Osteocyte (in vitro differentiated cells): ENCODE data around the gene RGR. TPM values are rescaled to one million over a fixed set of nuclear protein-coding genes. Genes with fewer than 3 reads are reported as not detected.
A peak's percentile ranks its signal among the peaks of the same experiment; 100 is the strongest.

Source experiments
- DNase-seq: peaks from one replicate; pipeline ENCODE4 v3.0.0; 2021; ENCODE audit warnings: mixed read lengths; ENCODE audit not compliant: unreplicated experiment; ENCODE audit errors: extremely low spot score
- H3K27ac Mint-ChIP-seq: one replicate; pipeline ENCODE4 v1.8.0; 2021; ENCODE audit warnings: mild to moderate bottlenecking, mixed read lengths; ENCODE audit not compliant: unreplicated experiment
- H3K27me3 Mint-ChIP-seq: one replicate; pipeline ENCODE4 v1.8.0; 2021; ENCODE audit warnings: mixed read lengths; ENCODE audit not compliant: unreplicated experiment
- H3K36me3 Mint-ChIP-seq: one replicate; pipeline ENCODE4 v1.8.0; 2021; ENCODE audit warnings: mixed read lengths; ENCODE audit not compliant: unreplicated experiment
- H3K4me1 Mint-ChIP-seq: one replicate; pipeline ENCODE4 v1.8.0; 2021; ENCODE audit warnings: mixed read lengths; ENCODE audit not compliant: unreplicated experiment
- H3K4me3 Mint-ChIP-seq: one replicate; pipeline ENCODE4 v1.8.0; 2021; ENCODE audit warnings: mild to moderate bottlenecking, moderate library complexity, mixed read lengths; ENCODE audit not compliant: unreplicated experiment
- H3K9me3 Mint-ChIP-seq: one replicate; pipeline ENCODE4 v1.8.0; 2021; ENCODE audit warnings: mixed read lengths; ENCODE audit not compliant: unreplicated experiment
- total RNA-seq: library from RNA; stranded (reverse); gene quantifications from 2 replicates; pipeline ENCODE4 v1.2.1, GENCODE V29; 2021
- TF ChIP-seq, protein P1 (sequence below): fragments of 200-600 bp; sonication (generic); IDR thresholded peaks from 2 replicates; pipeline ENCODE4 v1.5.0; 2021; ENCODE audit warnings: antibody characterized with exemption, mild to moderate bottlenecking, moderate library complexity

Gene RGR
- total RNA-seq, 1 donor from 2014 or later = not detected

DNA sequence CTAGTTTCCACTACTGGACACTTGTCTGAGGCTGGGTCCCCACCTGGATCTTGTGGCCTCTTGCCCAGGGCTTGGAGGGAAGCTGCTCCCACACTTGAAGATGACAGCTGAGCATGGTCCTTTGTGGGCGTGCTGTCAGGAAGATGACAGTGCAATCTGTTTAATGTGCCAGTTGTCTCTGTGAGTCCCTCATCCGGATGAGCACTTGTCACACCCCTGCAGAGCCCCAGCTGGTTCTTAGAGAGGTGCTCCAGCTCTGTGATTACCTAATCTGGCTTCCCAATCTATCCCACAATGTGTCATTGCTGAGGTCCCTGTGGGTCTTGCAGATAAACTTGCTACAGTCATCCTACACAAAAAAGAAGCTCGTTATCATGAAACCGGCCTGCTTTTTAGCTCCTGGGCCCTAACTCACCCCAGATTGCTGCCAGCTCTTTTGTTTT is 48.7 kb downstream of the RGR start:
- Mint-ChIP-seq H3K4me1 (peaks cover 15% of the 10 kb centered on the region), H3K9me3 (no peaks in the 10 kb centered on the region)

GRCh38 chr10:84294766-84295447 is 50.1 kb downstream of the RGR start:
- no peaks in the 10 kb centered on the region for H3K36me3 Mint-ChIP-seq
- peaks cover 15% of the 10 kb centered on the region for H3K4me1 Mint-ChIP-seq
- H3K27me3 Mint-ChIP-seq = no peaks in the 10 kb centered on the region
- H3K27ac Mint-ChIP-seq = no peak overlapping the region
- no peaks in the 10 kb centered on the region for H3K9me3 Mint-ChIP-seq
- DNase-seq = no peak
- H3K4me3 Mint-ChIP-seq = no peak overlapping the region
- TF ChIP-seq, protein P1, sequence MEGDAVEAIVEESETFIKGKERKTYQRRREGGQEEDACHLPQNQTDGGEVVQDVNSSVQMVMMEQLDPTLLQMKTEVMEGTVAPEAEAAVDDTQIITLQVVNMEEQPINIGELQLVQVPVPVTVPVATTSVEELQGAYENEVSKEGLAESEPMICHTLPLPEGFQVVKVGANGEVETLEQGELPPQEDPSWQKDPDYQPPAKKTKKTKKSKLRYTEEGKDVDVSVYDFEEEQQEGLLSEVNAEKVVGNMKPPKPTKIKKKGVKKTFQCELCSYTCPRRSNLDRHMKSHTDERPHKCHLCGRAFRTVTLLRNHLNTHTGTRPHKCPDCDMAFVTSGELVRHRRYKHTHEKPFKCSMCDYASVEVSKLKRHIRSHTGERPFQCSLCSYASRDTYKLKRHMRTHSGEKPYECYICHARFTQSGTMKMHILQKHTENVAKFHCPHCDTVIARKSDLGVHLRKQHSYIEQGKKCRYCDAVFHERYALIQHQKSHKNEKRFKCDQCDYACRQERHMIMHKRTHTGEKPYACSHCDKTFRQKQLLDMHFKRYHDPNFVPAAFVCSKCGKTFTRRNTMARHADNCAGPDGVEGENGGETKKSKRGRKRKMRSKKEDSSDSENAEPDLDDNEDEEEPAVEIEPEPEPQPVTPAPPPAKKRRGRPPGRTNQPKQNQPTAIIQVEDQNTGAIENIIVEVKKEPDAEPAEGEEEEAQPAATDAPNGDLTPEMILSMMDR = no peak

More for the DNA sequence above, 48.7 kb downstream of the RGR start:
- Mint-ChIP-seq H3K27me3 (peaks cover 2% of the 10 kb centered on the region), H3K36me3 (no peaks in the 10 kb centered on the region), H3K27ac (no peak overlapping the region), H3K4me3 (no peak overlapping the region)
- no peak for DNase-seq
- TF ChIP-seq, protein P1 = no peak

GRCh38 chr10:84296091-84296981 is 51.5 kb downstream of the RGR start:
- TF ChIP-seq, protein P1 = no peak
- H3K9me3 Mint-ChIP-seq = no peaks in the 10 kb centered on the region
- peaks cover 15% of the 10 kb centered on the region for H3K4me1 Mint-ChIP-seq
- H3K36me3 Mint-ChIP-seq = no peaks in the 10 kb centered on the region
- H3K27me3 Mint-ChIP-seq = no peaks in the 10 kb centered on the region
- H3K4me3 Mint-ChIP-seq = no peak overlapping the region
- no peak for DNase-seq
- peak overlapping the region; percentile 75 for H3K27ac Mint-ChIP-seq

DNA sequence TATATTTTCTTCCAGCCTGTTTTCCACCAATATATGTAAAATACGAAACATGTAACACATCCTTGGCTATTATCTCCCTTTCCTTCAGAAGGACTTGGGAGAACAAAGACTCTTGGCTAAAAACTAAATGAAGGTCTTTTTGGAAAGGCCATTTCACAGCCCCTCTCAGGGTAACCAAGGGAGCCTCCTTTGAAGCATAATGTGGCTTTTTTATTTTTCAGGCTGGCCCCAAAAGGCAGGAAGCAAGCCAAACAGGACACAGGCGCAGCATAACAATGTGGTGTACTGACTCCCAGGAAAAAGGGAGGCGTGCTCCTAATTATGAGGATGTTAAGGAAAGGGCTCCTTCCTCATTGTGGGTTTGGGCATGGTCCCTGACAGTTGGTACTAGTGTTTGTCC is 53.2 kb downstream of the RGR start:
- no peak overlapping the region for H3K4me3 Mint-ChIP-seq
- DNase-seq = no peak
- H3K9me3 Mint-ChIP-seq = no peaks in the 10 kb centered on the region
- no peak overlapping the region for H3K27ac Mint-ChIP-seq
- TF ChIP-seq, protein P1 = no peak
- peaks cover 2% of the 10 kb centered on the region for H3K27me3 Mint-ChIP-seq
- H3K4me1 Mint-ChIP-seq = peaks cover 15% of the 10 kb centered on the region
- no peaks in the 10 kb centered on the region for H3K36me3 Mint-ChIP-seq

DNA sequence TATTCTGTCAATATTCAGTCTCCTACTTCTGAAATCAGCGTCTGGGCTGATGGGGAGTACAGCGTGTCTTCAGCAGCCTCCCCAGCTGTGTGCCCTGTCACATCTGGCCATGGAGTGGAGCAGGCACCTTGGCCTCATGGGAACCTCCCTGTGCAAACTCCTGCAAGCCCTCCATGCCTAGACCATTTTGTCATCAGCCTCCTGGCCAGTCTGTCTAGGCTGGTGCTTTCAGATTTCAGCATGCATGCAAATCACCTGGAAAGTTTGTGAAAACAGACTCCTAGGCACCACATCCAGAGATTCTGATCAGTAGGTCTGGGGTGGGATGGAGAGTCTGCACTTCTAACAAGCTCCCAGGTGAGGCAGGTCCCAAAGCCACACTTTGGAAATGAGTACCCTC is 57.4 kb downstream of the RGR start:
- H3K36me3 Mint-ChIP-seq = no peaks in the 10 kb centered on the region
- DNase-seq = no peak
- H3K4me1 Mint-ChIP-seq = no peaks in the 10 kb centered on the region
- TF ChIP-seq, protein P1 = no peak
- H3K27ac Mint-ChIP-seq = no peak overlapping the region
- H3K27me3 Mint-ChIP-seq = peaks cover 14% of the 10 kb centered on the region
- no peaks in the 10 kb centered on the region for H3K9me3 Mint-ChIP-seq
- H3K4me3 Mint-ChIP-seq = no peak overlapping the region
